Activated T-cell treated with anti-CD3 and anti-CD28 coated beads, Interleukin-2, amount 50 U/mL, for 72 hours (primary cell): Measurements from ENCODE around the gene VSIG10L. TPM values are rescaled to one million over a fixed set of nuclear protein-coding genes. Genes with fewer than 3 reads are reported as not detected.

ENCODE experiments used
- ATAC-seq, 2 donors: fragments of 150-1000 bp; cut with Tn5 transposase; replicated peaks in 1 of 2; 2 replicates each; pipeline ENCODE4 v1.10.0; 2021; ENCODE audit warnings: moderate library complexity in 2 of 2, mild to moderate bottlenecking in 1 of 2
- DNase-seq, 2 donors: peaks; one replicate each; pipeline ENCODE4 v3.0.0; 2021 to 2022; ENCODE audit warnings: mixed read lengths in 1 of 2
- H3K27ac Mint-ChIP-seq: one replicate; pipeline ENCODE4 v1.8.0; 2022; ENCODE audit warnings: mild to moderate bottlenecking, moderate library complexity, mixed read lengths
- H3K27me3 Mint-ChIP-seq: one replicate; pipeline ENCODE4 v1.8.0; 2022; ENCODE audit warnings: low read depth, mixed read lengths
- H3K36me3 Mint-ChIP-seq, 2 donors: one replicate each; pipeline ENCODE4 v1.8.0; 2022; ENCODE audit warnings: mixed read lengths in 2 of 2, mild to moderate bottlenecking in 1 of 2; ENCODE audit not compliant: insufficient read depth in 2 of 2
- H3K4me1 Mint-ChIP-seq: one replicate; pipeline ENCODE4 v1.8.0; 2022; ENCODE audit warnings: low read depth, mixed read lengths
- H3K4me3 Mint-ChIP-seq, 2 donors: one replicate each; pipeline ENCODE4 v1.8.0; 2022; ENCODE audit warnings: mild to moderate bottlenecking in 2 of 2, mixed read lengths in 2 of 2, moderate library complexity in 2 of 2
- H3K9me3 Mint-ChIP-seq, 2 donors: one replicate each; pipeline ENCODE4 v1.8.0; 2022; ENCODE audit warnings: mixed read lengths in 2 of 2
- total RNA-seq, 2 donors: library from RNA; stranded (reverse); gene quantifications; one replicate each; pipeline ENCODE4 v1.2.3, GENCODE V29; 2022

Gene VSIG10L
- total RNA-seq, 2 donors from 2014 or later: 6.4 to 7.6 TPM

GRCh38 chr19:51311351-51312257, 30.3 kb downstream of the VSIG10L start, which contains the start of gene IGLON5:
Gene IGLON5, plus strand, starts transcription at chr19:51311644. Its CDS starts 204 bp downstream, at chr19:51311848.
- peaks cover 5 to 11% of the 10 kb centered on the region in 2 donors for H3K36me3 Mint-ChIP-seq
- H3K4me3 Mint-ChIP-seq: no peak within 1 kb of the TSS
- peaks cover 56% of the 10 kb centered on the region for H3K27me3 Mint-ChIP-seq
- no peak within 1 kb of the TSS for H3K27ac Mint-ChIP-seq
- H3K9me3 Mint-ChIP-seq: peaks cover 8 to 9% of the 10 kb centered on the region in 2 donors
- peaks cover 6% of the 10 kb centered on the region for H3K4me1 Mint-ChIP-seq
- ATAC-seq (no peak), DNase-seq (no peak)

- Mint-ChIP-seq H3K4me3 (no peak overlapping the region), H3K36me3 (peaks cover 8 to 14% of the 10 kb centered on the region in 2 donors), H3K9me3 (peaks cover 13 to 16% of the 10 kb centered on the region in 2 donors), H3K4me1 (no peaks in the 10 kb centered on the region), H3K27me3 (peaks cover 50% of the 10 kb centered on the region), H3K27ac (no peak overlapping the region)
- ATAC-seq (no peak), DNase-seq (no peak)
Observed at GRCh38 chr19:51305479-51305878, 36.5 kb downstream of the VSIG10L start.

- no peak for ATAC-seq
- peaks cover 41% of the 10 kb centered on the region for H3K27me3 Mint-ChIP-seq
- no peak overlapping the region for H3K27ac Mint-ChIP-seq
Observed at GRCh38 chr19:51301266-51301665, 40.7 kb downstream of the VSIG10L start.

GRCh38 chr19:51297406-51297805, 44.5 kb downstream of the VSIG10L start:
- Mint-ChIP-seq H3K4me1 (no peaks in the 10 kb centered on the region), H3K27me3 (peaks cover 27% of the 10 kb centered on the region), H3K27ac (no peak overlapping the region), H3K4me3 (no peak overlapping the region), H3K36me3 (peaks cover 0 to 1% of the 10 kb centered on the region in 2 donors), H3K9me3 (no peaks in the 10 kb centered on the region)
- DNase-seq: no peak
- no peak for ATAC-seq

More at GRCh38 chr19:51301266-51301665, 40.7 kb downstream of the VSIG10L start:
- Mint-ChIP-seq H3K4me1 (no peaks in the 10 kb centered on the region), H3K36me3 (peaks cover 2 to 3% of the 10 kb centered on the region in 2 donors), H3K4me3 (no peak overlapping the region), H3K9me3 (peaks cover 8% of the 10 kb centered on the region in 2 donors)
- DNase-seq: no peak

- DNase-seq (no peak), ATAC-seq (no peak)
- Mint-ChIP-seq H3K9me3 (no peaks in the 10 kb centered on the region), H3K27me3 (peaks cover 22% of the 10 kb centered on the region), H3K4me3 (no peak overlapping the region), H3K36me3 (no peaks in the 10 kb centered on the region), H3K4me1 (no peaks in the 10 kb centered on the region), H3K27ac (no peak overlapping the region)
Observed at GRCh38 chr19:51296336-51297093, 45.4 kb downstream of the VSIG10L start.

- Mint-ChIP-seq H3K9me3 (no peaks in the 10 kb centered on the region), H3K27me3 (peaks cover 21% of the 10 kb centered on the region), H3K36me3 (no peaks in the 10 kb centered on the region), H3K4me1 (no peaks in the 10 kb centered on the region), H3K27ac (no peak overlapping the region), H3K4me3 (no peak overlapping the region)
- DNase-seq: no peak
- ATAC-seq: no peak
Observed at GRCh38 chr19:51295382-51296126, 46.4 kb downstream of the VSIG10L start.

- Mint-ChIP-seq H3K4me3 (no peak overlapping the region), H3K27ac (no peak overlapping the region), H3K9me3 (peaks cover 0 to 1% of the 10 kb centered on the region in 2 donors), H3K36me3 (no peaks in the 10 kb centered on the region), H3K4me1 (no peaks in the 10 kb centered on the region), H3K27me3 (peaks cover 21% of the 10 kb centered on the region)
- ATAC-seq: no peak
- no peak for DNase-seq
Observed at GRCh38 chr19:51294977-51295375, 47.0 kb downstream of the VSIG10L start.

GRCh38 chr19:51294211-51294976, 47.5 kb downstream of the VSIG10L start:
- Mint-ChIP-seq H3K4me3 (no peak overlapping the region), H3K36me3 (no peaks in the 10 kb centered on the region), H3K9me3 (peaks cover 0 to 1% of the 10 kb centered on the region in 2 donors), H3K27ac (no peak overlapping the region), H3K27me3 (peaks cover 21% of the 10 kb centered on the region), H3K4me1 (no peaks in the 10 kb centered on the region)
- DNase-seq (no peak), ATAC-seq (no peak)

GRCh38 chr19:51293571-51294210, 48.2 kb downstream of the VSIG10L start:
- H3K27me3 Mint-ChIP-seq: peaks cover 21% of the 10 kb centered on the region
- H3K36me3 Mint-ChIP-seq: no peaks in the 10 kb centered on the region
- ATAC-seq (no peak), DNase-seq (no peak)
- no peak overlapping the region for H3K4me3 Mint-ChIP-seq
- no peaks in the 10 kb centered on the region for H3K4me1 Mint-ChIP-seq
- peaks cover 0 to 1% of the 10 kb centered on the region in 2 donors for H3K9me3 Mint-ChIP-seq
- no peak overlapping the region for H3K27ac Mint-ChIP-seq

GRCh38 chr19:51292971-51293370, 49.0 kb downstream of the VSIG10L start:
- no peak for DNase-seq
- ATAC-seq: no peak
- peaks cover 21% of the 10 kb centered on the region for H3K27me3 Mint-ChIP-seq
- H3K27ac Mint-ChIP-seq: no peak overlapping the region
- H3K4me3 Mint-ChIP-seq: no peak overlapping the region
- no peaks in the 10 kb centered on the region for H3K36me3 Mint-ChIP-seq
- H3K4me1 Mint-ChIP-seq: no peaks in the 10 kb centered on the region
- peaks cover 0 to 1% of the 10 kb centered on the region in 2 donors for H3K9me3 Mint-ChIP-seq

GRCh38 chr19:51289635-51290034, 52.3 kb downstream of the VSIG10L start:
- ATAC-seq: no peak
- Mint-ChIP-seq H3K4me3 (no peak overlapping the region), H3K9me3 (peaks cover 0 to 1% of the 10 kb centered on the region in 2 donors), H3K27me3 (peaks cover 11% of the 10 kb centered on the region), H3K27ac (no peak overlapping the region), H3K36me3 (no peaks in the 10 kb centered on the region), H3K4me1 (no peaks in the 10 kb centered on the region)
- no peak for DNase-seq

- ATAC-seq: no peak
- Mint-ChIP-seq H3K36me3 (peaks cover 0 to 5% of the 10 kb centered on the region in 2 donors), H3K27ac (no peak overlapping the region), H3K4me1 (no peaks in the 10 kb centered on the region), H3K4me3 (no peak overlapping the region), H3K27me3 (peaks cover 7% of the 10 kb centered on the region), H3K9me3 (peaks cover 1% of the 10 kb centered on the region in 2 donors)
- no peak for DNase-seq
Observed at GRCh38 chr19:51285682-51286081, 56.3 kb downstream of the VSIG10L start.
